B cell (primary cell): ENCODE measurements around the gene GPR183.

Experiments
- CTCF ChIP-seq: fragments of 200-600 bp; IDR thresholded peaks from one replicate; pipeline ENCODE4 v1.8.0; 2022; ENCODE audit warnings: antibody characterized with exemption, mild to moderate bottlenecking
- EZH2 ChIP-seq: IDR thresholded peaks from 2 replicates; pipeline ENCODE4 v1.6.1; 2012; ENCODE audit warnings: borderline replicate concordance, low read depth, mild to moderate bottlenecking, moderate library complexity, low read length; ENCODE audit not compliant: insufficient read depth, poor library complexity, severe bottlenecking

- TF ChIP-seq CTCF = no peak
- TF ChIP-seq EZH2 = no peak
Measured at GRCh38 chr13:99339736-99340397, 32.7 kb upstream of the GPR183 start.
